HG03025 (cell line): ENCODE data around the gene MAP3K4.
"Not testable (repeated sequence)": the region's sequence is repeated elsewhere in the genome, so short reads cannot be mapped to it uniquely, and the experiment has no call there.

ENCODE experiments used
- ATAC-seq: cut with Tn5 transposase; IDR thresholded peaks from one replicate; pipeline ENCODE4 v1.9.1; 2021; ENCODE audit warnings: mild to moderate bottlenecking, moderate library complexity; ENCODE audit not compliant: unreplicated experiment, low FRiP score

MAP3K4 gene

GRCh38 chr6:161110028-161110779 is 118.6 kb downstream of the MAP3K4 start:
- no peak for ATAC-seq

DNA sequence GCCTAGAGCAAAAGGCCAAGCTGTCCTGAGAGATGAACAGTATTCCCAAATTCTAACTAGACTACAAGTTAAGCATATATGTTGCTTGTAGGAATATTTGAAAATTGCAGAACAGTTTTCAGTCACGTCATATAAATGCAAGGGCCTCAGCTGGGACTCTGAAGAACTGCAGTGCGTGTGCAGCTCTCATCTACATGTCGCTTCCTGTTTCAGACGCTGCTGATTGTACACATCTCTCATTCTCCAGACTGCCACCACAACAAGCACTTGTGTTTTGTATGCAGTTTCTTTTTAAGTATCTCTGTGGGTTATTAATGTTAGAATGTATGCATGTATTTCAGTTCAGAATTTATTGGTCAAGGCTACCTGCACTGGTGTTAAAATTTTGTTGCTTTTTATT is 119.7 kb downstream of the MAP3K4 start:
- ATAC-seq: no peak

- no peak for ATAC-seq
Observed at GRCh38 chr6:161115468-161115867, 123.9 kb downstream of the MAP3K4 start.

GRCh38 chr6:161116554-161116953 is 125.0 kb downstream of the MAP3K4 start:
- no peak for ATAC-seq

- ATAC-seq: no peak
Observed at GRCh38 chr6:161117308-161117707, 125.7 kb downstream of the MAP3K4 start.

GRCh38 chr6:161117942-161118341 is 126.4 kb downstream of the MAP3K4 start:
- ATAC-seq: no peak

GRCh38 chr6:161123319-161123718 is 131.8 kb downstream of the MAP3K4 start:
- not testable (repeated sequence) for ATAC-seq

- ATAC-seq: no peak
Observed at GRCh38 chr6:161125591-161125990, 134.0 kb downstream of the MAP3K4 start.

GRCh38 chr6:161127071-161127740 is 135.6 kb downstream of the MAP3K4 start:
- no peak for ATAC-seq

DNA sequence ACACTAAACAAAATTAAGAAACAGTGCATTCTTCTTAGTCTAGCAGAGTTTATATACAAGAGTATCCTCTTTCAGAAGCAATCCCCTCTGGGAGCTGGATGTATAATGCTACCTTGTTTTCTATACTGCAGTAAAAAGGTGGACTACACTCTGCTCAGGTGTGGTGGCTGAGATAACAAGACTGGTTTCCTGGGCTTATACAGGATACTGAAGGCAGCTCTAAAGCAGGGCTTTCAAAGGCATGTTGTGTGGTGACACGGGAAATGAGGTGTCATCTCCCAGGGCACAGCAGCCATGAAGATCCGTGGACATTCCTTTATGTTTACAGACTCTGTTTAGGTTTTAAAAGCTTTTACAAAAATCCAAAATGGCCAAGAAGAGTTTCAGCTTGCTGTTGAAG is 136.7 kb downstream of the MAP3K4 start:
- no peak for ATAC-seq

GRCh38 chr6:161128680-161129196 is 137.2 kb downstream of the MAP3K4 start:
- no peak for ATAC-seq

- ATAC-seq: no peak
Observed at GRCh38 chr6:161130541-161130940, 139.0 kb downstream of the MAP3K4 start.

DNA sequence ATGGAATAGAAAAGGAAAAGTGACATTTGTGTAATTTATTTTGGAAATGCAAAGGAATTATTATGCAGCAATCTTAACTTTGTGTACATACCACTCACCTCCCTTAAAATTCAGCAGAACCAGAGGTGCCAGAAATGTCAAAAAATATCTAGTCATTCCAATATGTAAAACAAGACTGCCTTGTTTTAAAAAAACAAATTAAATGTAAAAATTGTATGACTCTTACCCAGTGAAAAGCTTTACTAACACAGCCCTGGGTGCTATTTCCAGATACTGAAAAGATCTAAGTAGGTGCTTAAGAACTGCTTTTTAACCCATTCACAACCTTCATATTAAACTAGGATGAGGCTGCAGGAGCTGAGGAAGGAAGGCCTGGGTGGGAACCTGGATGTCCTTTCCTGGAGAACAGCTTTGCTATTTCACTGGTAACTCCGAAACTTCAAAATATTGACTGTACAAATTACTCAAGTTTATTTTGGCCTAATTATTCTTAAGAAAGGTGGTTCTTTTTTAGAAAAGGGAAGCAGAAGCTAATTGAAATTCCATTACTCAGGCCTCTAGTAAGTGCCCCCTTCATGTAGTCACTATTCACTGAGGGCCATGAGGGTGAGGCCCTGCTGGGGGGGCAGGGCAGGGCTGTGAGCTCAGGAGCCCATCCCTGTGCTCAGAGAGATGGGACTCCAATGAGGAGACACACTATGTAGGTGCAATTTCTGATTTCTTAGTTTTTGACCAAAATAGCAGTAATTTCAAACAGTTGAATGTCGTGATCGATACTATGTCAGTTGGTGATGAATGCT is 139.6 kb downstream of the MAP3K4 start:
- no peak for ATAC-seq

GRCh38 chr6:161132384-161132783 is 140.8 kb downstream of the MAP3K4 start:
- ATAC-seq: no peak

DNA sequence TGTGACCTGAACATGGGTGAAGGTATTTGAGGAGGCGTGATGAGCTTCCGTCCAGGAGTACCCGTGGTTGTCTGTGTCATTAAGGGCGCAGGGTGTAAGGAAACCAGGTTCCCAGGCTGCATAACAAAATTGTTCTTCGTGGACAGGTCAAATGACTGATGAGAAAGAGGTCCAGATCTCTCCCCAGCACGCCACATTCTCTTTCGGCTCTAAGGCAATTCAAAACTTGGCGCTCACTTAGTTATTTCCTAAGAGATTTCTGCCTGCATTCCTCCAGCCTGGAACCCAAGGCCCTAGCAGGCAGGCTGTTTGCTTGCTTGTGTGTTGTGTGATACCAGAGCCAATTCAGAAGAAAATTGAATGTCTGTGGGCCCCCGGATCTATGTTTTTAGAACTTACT is 142.4 kb downstream of the MAP3K4 start:
- no peak for ATAC-seq

GRCh38 chr6:161134550-161135298 is 143.2 kb downstream of the MAP3K4 start:
- no peak for ATAC-seq

GRCh38 chr6:161135695-161136591 is 144.4 kb downstream of the MAP3K4 start:
- ATAC-seq: no peak

DNA sequence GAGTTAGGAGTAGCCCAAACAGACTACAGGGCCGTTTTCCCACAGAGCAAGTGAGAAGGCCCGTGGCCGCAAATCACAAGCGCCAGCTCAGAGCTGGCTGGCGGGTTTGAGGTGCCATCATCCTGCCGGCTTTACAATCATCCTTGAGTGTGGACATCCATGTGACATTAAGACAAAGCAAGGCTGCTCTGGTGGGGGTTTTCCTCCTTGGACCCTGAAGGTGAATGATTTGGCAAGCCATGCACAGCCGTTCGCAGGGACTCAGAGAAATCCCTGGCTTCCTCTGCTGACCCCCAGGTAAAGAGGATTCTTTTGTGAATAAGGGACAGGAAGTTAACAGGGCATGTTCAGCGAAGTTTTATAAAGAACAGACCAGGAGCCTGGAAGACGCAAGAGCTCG is 145.1 kb downstream of the MAP3K4 start:
- no peak for ATAC-seq

GRCh38 chr6:161137320-161137719 is 145.8 kb downstream of the MAP3K4 start:
- no peak for ATAC-seq
